Gastroesophageal sphincter (tissue), 4 donors: ENCODE data around the gene SOST. TPM values are rescaled to one million over a fixed set of nuclear protein-coding genes. Genes with fewer than 3 reads are reported as not detected.

Experiments
- ATAC-seq: fragments of 150-250 bp; one replicate; pipeline ENCODE4 v1.9.1; 2016; ENCODE audit warnings: mild to moderate bottlenecking, moderate library complexity
- H3K27ac ChIP-seq, 4 donors: fragments of 200-600 bp; sonication (generic) in 3 of 4; 1 replicate in 3 of 4; 2 replicates in 1 of 4; pipeline ENCODE4 v1.5.1; 2016 to 2019
- H3K27me3 ChIP-seq: fragments of 200-600 bp; sonication (generic); one replicate; pipeline ENCODE4 v1.5.1; 2019
- H3K36me3 ChIP-seq, 2 donors: fragments of 200-600 bp; sonication (generic); one replicate each; pipeline ENCODE4 v1.5.1; 2019; ENCODE audit warnings: control low read depth in 1 of 2
- H3K4me1 ChIP-seq, 3 donors: fragments of 200-600 bp; sonication (generic); 1 replicate in 2 of 3; 2 replicates in 1 of 3; pipeline ENCODE4 v1.5.1; 2016 to 2019; ENCODE audit warnings: control low read depth in 2 of 3
- H3K4me3 ChIP-seq, 2 donors: fragments of 200-600 bp; sonication (generic); one replicate each; pipeline ENCODE4 v1.5.1; 2019; ENCODE audit warnings: mild to moderate bottlenecking in 1 of 2, moderate library complexity in 1 of 2
- H3K9me3 ChIP-seq, 3 donors: fragments of 200-600 bp; sonication (generic); one replicate each; pipeline ENCODE4 v1.5.1; 2017 to 2019; ENCODE audit warnings: control low read depth in 2 of 3
- CTCF ChIP-seq, 4 experiments: fragments of 200-600 bp in 2 of 4; fragments of 450-650 bp in 2 of 4; sonication (generic) in 1 of 4; IDR thresholded peaks; one replicate each; pipeline ENCODE4 v1.5.1; 2017 to 2019; ENCODE audit warnings: antibody characterized with exemption in 4 of 4, mild to moderate bottlenecking in 2 of 4, moderate library complexity in 2 of 4
- EP300 ChIP-seq: sonication (generic); formaldehyde crosslinking; IDR thresholded peaks from one replicate; pipeline ENCODE4 v1.6.1; 2017; ENCODE audit warnings: antibody characterized with exemption, mild to moderate bottlenecking
- POLR2A ChIP-seq, 2 donors: fragments of 450-650 bp; IDR thresholded peaks; one replicate each; pipeline ENCODE4 v1.6.1; 2017; ENCODE audit warnings: antibody characterized with exemption in 2 of 2, mild to moderate bottlenecking in 2 of 2, moderate library complexity in 1 of 2
- POLR2AphosphoS5 ChIP-seq: sonication (generic); formaldehyde crosslinking; IDR thresholded peaks from one replicate; pipeline ENCODE4 v1.6.1; 2017; ENCODE audit warnings: antibody characterized with exemption
- WGBS, 2 donors: methylation state at CpG; one replicate each; pipeline ENCODE4 v1.1.5; 2018; ENCODE audit warnings: low coverage in 1 of 2; 5-methylcytosine and 5-hydroxymethylcytosine counted together
- total RNA-seq, 4 donors: library from RNA; depleted of rRNA; stranded (reverse); fragments of >200 nt; gene quantifications; one replicate each; pipeline ENCODE4 v1.1.0, GENCODE V29; 2016

SOST gene
- under 1 TPM in 1 of 4 donors, not detected in 3; 0.27 TPM for total RNA-seq

- Histone ChIP-seq H3K4me1 (peaks cover 0 to 21% (median 5%) of the 10 kb centered on the region in 3 donors), H3K4me3 (no peak within 1 kb of the TSS), H3K27me3 (peaks cover 46% of the 10 kb centered on the region), H3K36me3 (no peaks in the 10 kb centered on the region), H3K9me3 (no peaks in the 10 kb centered on the region), H3K27ac (no peak within 1 kb of the TSS)
- WGBS, 2 donors, result 88% methylated on average over 10 of the region's 24 CpGs; no CpG with 5 or more reads in 1 of the 2 donors
- no peak for ATAC-seq
- no peak for TF ChIP-seq CTCF (IDR thresholded peaks at IDR 0.05)
- TF ChIP-seq POLR2A (IDR thresholded peaks at IDR 0.05), result no peak
- TF ChIP-seq POLR2AphosphoS5, result no peak
- no peak for TF ChIP-seq EP300
Observed at GRCh38 chr17:43758497-43759174, at the start of gene SOST. Gene SOST (minus strand): TSS chr17:43758791. CDS start chr17:43758741, 50 bp downstream.

GRCh38 chr17:43808076-43808475, 49.5 kb upstream of the SOST start:
- WGBS, 2 donors, result 82 to 93% methylated on average over 3 of the region's 4 CpGs
- ATAC-seq, result no peak
- Histone ChIP-seq H3K4me3 (no peak overlapping the region), H3K9me3 (no peaks in the 10 kb centered on the region), H3K4me1 (no peaks in the 10 kb centered on the region), H3K27ac (no peak overlapping the region), H3K36me3 (peaks cover 0 to 76% of the 10 kb centered on the region in 2 donors), H3K27me3 (no peaks in the 10 kb centered on the region)
- TF ChIP-seq POLR2AphosphoS5 (no peak), CTCF (IDR thresholded peaks at IDR 0.05) (no peak), EP300 (no peak), POLR2A (IDR thresholded peaks at IDR 0.05) (no peak)

- TF ChIP-seq CTCF (IDR thresholded peaks at IDR 0.05) (no peak), POLR2A (IDR thresholded peaks at IDR 0.05) (no peak), EP300 (no peak)
- Histone ChIP-seq H3K27me3 (no peaks in the 10 kb centered on the region), H3K36me3 (peaks cover 0 to 76% of the 10 kb centered on the region in 2 donors), H3K27ac (no peak overlapping the region), H3K9me3 (no peaks in the 10 kb centered on the region), H3K4me1 (no peaks in the 10 kb centered on the region), H3K4me3 (no peak overlapping the region)
- ATAC-seq, result no peak
Observed at GRCh38 chr17:43805117-43805516, 46.5 kb upstream of the SOST start.

GRCh38 chr17:43803758-43804157, 45.2 kb upstream of the SOST start:
- TF ChIP-seq POLR2AphosphoS5 (no peak), POLR2A (IDR thresholded peaks at IDR 0.05) (no peak)
- WGBS, 2 donors, result 44 to 53% methylated on average over 2 to 3 of the region's 4 CpGs
- no peak overlapping the region for H3K27ac ChIP-seq
- no peaks in the 10 kb centered on the region for H3K9me3 ChIP-seq
- no peak overlapping the region for H3K4me3 ChIP-seq
- no peaks in the 10 kb centered on the region for H3K4me1 ChIP-seq
- H3K27me3 ChIP-seq, result no peaks in the 10 kb centered on the region
- no peak for ATAC-seq
- H3K36me3 ChIP-seq, result peaks cover 0 to 62% of the 10 kb centered on the region in 2 donors

- no peaks in the 10 kb centered on the region for H3K4me1 ChIP-seq
- peaks cover 0 to 43% of the 10 kb centered on the region in 2 donors for H3K36me3 ChIP-seq
- H3K27me3 ChIP-seq, result peaks cover 9% of the 10 kb centered on the region
- ATAC-seq, result no peak
- 50 to 60% methylated on average over 1 to 3 of the region's 3 CpGs for WGBS, 2 donors
- H3K27ac ChIP-seq, result no peak overlapping the region
- H3K4me3 ChIP-seq, result no peak overlapping the region
- TF ChIP-seq POLR2AphosphoS5 (no peak), CTCF (IDR thresholded peaks at IDR 0.05) (no peak), EP300 (no peak), POLR2A (IDR thresholded peaks at IDR 0.05) (no peak)
- H3K9me3 ChIP-seq, result no peaks in the 10 kb centered on the region
Observed at GRCh38 chr17:43801844-43802243, 43.3 kb upstream of the SOST start.
